HG03097 (cell line): Measurements from ENCODE around the gene ENTREP1.
"Not testable (repeated sequence)": the region's sequence is repeated elsewhere in the genome, so short reads cannot be mapped to it uniquely, and the experiment has no call there.

Source experiments
- ATAC-seq: cut with Tn5 transposase; IDR thresholded peaks from one replicate; pipeline ENCODE4 v1.9.1; 2021; ENCODE audit not compliant: unreplicated experiment, low FRiP score

The ENTREP1 gene

DNA sequence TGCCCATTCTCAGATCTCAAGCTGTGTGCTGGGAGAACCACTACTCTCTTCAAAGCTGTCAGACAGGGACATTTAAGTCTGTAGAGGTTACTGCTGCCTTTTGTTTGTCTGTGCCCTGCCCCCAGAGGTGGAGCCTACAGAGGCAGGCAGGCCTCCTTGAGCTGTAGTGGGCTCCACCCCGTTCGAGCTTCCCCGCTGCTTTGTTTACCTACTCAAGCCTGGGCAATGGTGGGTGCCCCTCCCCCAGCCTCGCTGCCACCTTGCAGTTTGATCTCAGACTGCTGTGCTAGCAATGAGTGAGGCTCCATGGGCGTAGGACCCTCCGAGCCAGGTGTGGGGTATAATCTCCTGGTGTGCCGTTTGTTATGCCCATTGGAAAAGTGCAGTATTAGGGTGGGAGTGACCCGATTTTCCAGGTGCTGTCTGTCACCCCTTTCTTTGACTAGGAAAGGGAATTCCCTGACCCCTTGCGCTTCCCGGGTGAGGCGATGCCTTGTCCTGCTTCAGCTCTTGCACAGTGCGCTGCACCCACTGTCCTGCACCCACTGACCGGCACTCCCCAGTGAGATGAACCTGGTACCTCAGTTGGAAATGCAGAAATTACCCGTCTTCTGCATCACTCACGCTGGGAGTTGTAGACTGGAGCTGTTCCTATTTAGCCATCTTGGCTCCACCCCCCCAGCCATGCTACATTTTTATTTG is 115.4 kb downstream of the ENTREP1 start:
- ATAC-seq: not testable (repeated sequence)
